ENCODE data around the gene JUP. TPM values are rescaled to one million over a fixed set of nuclear protein-coding genes. Genes with fewer than 3 reads are reported as not detected.
A peak's percentile ranks its signal among the peaks of the same experiment; 100 is the strongest.

JUP gene
- total and polyA plus RNA-seq, 2 of the 13 experiments (the other 11 are each of a cell fraction or from before 2014, with no cell fraction given): 12.1 to 20.6 TPM

DNA sequence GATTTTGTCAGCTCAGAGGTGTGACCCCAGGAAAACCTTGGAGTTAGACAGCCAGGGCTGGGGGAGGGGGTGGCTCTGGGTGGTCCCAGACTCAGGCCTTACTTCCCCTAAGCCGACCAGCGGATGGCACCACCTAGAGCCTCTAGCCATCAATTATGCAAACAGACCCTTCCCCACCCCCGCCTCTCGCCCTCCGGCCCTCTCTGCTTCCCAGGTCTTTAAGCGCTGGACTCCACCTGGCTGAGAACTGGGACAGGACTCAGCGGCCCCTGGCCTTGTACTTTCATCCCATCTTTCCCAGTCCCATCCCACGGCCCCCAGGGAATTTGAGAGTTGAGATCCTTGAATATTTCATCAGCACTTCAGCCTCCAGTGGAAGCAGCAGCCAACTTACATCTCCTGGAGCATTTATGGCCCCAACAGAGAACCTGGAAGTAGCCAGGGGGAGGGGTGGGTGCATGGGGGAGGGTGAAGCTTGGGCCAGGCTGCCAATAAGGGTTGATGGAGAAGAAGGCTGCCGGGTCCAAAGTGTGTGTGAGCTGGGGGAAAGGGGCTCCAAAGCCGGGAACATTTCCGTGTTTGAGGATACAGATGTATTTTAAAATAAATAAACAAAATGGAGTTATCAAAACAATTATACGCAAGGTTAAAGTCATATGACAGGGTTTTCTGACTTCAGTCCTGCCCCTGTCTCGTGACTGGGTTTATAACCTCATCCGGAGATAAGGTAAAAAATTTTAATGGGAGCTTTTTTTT, 7.5 kb upstream of the JUP start (continued):
- TF ChIP-seq ESRRA (CRISPR knock-in tag; IDR thresholded peaks at IDR 0.05; ENCODE audit: low read depth) (peak; percentile 13; the same call in 1 of the 2 replicates), SALL2 (CRISPR knock-in tag; IDR thresholded peaks at IDR 0.05) (0 out of 2 replicates have a peak, but pooled peaks have one; percentile 8), KAT7 (CRISPR knock-in tag; IDR thresholded peaks at IDR 0.05; ENCODE audit: borderline replicate concordance) (no peak), HNF4A (CRISPR knock-in tag; IDR thresholded peaks at IDR 0.05) (peak; percentile 80), IRX3 (CRISPR knock-in tag; IDR thresholded peaks at IDR 0.05; ENCODE audit: borderline replicate concordance, low read depth) (no peak), MAZ (IDR thresholded peaks at IDR 0.05; ENCODE audit: borderline replicate concordance, low read depth, low read length) (0 out of 2 replicates have a peak, but pooled peaks have one; percentile 22), MAZ (CRISPR knock-in tag; IDR thresholded peaks at IDR 0.05; ENCODE audit: low read depth) (no peak), SMYD3 (CRISPR knock-in tag; IDR thresholded peaks at IDR 0.05) (no peak), KMT2B (CRISPR knock-in tag; IDR thresholded peaks at IDR 0.05) (0 out of 2 replicates have a peak, but pooled peaks have one; percentile 2), ZSCAN21 (CRISPR knock-in tag; IDR thresholded peaks at IDR 0.05; ENCODE audit: borderline replicate concordance) (no peak), STAG1 (CRISPR knock-in tag; IDR thresholded peaks at IDR 0.05) (no peak), ZNF746 (CRISPR knock-in tag; IDR thresholded peaks at IDR 0.05) (peak; percentile 28; the same call in 1 of the 2 replicates)
- TF ChIP-seq, protein P1, sequence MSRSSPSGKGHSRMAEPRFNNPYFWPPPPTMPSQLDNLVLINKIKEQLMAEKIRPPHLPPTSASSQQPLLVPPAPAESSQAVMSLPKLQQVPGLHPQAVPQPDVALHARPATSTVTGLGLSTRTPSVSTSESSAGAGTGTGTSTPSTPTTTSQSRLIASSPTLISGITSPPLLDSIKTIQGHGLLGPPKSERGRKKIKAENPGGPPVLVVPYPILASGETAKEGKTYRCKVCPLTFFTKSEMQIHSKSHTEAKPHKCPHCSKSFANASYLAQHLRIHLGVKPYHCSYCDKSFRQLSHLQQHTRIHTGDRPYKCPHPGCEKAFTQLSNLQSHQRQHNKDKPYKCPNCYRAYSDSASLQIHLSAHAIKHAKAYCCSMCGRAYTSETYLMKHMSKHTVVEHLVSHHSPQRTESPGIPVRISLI (CRISPR knock-in tag; IDR thresholded peaks at IDR 0.05; ENCODE audit: borderline replicate concordance): no peak
- TF ChIP-seq, protein P2, sequence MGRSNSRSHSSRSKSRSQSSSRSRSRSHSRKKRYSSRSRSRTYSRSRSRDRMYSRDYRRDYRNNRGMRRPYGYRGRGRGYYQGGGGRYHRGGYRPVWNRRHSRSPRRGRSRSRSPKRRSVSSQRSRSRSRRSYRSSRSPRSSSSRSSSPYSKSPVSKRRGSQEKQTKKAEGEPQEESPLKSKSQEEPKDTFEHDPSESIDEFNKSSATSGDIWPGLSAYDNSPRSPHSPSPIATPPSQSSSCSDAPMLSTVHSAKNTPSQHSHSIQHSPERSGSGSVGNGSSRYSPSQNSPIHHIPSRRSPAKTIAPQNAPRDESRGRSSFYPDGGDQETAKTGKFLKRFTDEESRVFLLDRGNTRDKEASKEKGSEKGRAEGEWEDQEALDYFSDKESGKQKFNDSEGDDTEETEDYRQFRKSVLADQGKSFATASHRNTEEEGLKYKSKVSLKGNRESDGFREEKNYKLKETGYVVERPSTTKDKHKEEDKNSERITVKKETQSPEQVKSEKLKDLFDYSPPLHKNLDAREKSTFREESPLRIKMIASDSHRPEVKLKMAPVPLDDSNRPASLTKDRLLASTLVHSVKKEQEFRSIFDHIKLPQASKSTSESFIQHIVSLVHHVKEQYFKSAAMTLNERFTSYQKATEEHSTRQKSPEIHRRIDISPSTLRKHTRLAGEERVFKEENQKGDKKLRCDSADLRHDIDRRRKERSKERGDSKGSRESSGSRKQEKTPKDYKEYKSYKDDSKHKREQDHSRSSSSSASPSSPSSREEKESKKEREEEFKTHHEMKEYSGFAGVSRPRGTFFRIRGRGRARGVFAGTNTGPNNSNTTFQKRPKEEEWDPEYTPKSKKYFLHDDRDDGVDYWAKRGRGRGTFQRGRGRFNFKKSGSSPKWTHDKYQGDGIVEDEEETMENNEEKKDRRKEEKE (IDR thresholded peaks at IDR 0.05): no peak
- TF ChIP-seq, protein P3, sequence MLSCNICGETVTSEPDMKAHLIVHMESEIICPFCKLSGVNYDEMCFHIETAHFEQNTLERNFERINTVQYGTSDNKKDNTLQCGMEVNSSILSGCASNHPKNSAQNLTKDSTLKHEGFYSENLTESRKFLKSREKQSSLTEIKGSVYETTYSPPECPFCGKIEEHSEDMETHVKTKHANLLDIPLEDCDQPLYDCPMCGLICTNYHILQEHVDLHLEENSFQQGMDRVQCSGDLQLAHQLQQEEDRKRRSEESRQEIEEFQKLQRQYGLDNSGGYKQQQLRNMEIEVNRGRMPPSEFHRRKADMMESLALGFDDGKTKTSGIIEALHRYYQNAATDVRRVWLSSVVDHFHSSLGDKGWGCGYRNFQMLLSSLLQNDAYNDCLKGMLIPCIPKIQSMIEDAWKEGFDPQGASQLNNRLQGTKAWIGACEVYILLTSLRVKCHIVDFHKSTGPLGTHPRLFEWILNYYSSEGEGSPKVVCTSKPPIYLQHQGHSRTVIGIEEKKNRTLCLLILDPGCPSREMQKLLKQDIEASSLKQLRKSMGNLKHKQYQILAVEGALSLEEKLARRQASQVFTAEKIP (CRISPR knock-in tag; IDR thresholded peaks at IDR 0.05; ENCODE audit: borderline replicate concordance): no peak
- TF ChIP-seq, protein P4, sequence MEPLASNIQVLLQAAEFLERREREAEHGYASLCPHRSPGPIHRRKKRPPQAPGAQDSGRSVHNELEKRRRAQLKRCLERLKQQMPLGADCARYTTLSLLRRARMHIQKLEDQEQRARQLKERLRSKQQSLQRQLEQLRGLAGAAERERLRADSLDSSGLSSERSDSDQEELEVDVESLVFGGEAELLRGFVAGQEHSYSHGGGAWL (CRISPR knock-in tag; IDR thresholded peaks at IDR 0.05): no peak
- TF ChIP-seq, protein P5, sequence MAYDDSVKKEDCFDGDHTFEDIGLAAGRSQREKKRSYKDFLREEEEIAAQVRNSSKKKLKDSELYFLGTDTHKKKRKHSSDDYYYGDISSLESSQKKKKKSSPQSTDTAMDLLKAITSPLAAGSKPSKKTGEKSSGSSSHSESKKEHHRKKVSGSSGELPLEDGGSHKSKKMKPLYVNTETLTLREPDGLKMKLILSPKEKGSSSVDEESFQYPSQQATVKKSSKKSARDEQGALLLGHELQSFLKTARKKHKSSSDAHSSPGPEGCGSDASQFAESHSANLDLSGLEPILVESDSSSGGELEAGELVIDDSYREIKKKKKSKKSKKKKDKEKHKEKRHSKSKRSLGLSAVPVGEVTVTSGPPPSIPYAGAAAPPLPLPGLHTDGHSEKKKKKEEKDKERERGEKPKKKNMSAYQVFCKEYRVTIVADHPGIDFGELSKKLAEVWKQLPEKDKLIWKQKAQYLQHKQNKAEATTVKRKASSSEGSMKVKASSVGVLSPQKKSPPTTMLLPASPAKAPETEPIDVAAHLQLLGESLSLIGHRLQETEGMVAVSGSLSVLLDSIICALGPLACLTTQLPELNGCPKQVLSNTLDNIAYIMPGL (CRISPR knock-in tag; IDR thresholded peaks at IDR 0.05; ENCODE audit: borderline replicate concordance in 1 of 2, low read depth in 1 of 2): no peak
- TF ChIP-seq, protein P6, sequence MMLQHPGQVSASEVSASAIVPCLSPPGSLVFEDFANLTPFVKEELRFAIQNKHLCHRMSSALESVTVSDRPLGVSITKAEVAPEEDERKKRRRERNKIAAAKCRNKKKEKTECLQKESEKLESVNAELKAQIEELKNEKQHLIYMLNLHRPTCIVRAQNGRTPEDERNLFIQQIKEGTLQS (CRISPR knock-in tag; IDR thresholded peaks at IDR 0.05): no peak
